HG02970 (cell line): ENCODE measurements around the gene YIPF4.
A peak's percentile ranks its signal among the peaks of the same experiment; 100 is the strongest.
"Not testable (repeated sequence)": the region's sequence is repeated elsewhere in the genome, so short reads cannot be mapped to it uniquely, and the experiment has no call there.

ENCODE experiments used
- ATAC-seq: cut with Tn5 transposase; IDR thresholded peaks from one replicate; pipeline ENCODE4 v1.9.1; 2021; ENCODE audit warnings: mild to moderate bottlenecking, moderate library complexity, moderate number of reproducible peaks; ENCODE audit not compliant: unreplicated experiment, low FRiP score

The YIPF4 gene

DNA sequence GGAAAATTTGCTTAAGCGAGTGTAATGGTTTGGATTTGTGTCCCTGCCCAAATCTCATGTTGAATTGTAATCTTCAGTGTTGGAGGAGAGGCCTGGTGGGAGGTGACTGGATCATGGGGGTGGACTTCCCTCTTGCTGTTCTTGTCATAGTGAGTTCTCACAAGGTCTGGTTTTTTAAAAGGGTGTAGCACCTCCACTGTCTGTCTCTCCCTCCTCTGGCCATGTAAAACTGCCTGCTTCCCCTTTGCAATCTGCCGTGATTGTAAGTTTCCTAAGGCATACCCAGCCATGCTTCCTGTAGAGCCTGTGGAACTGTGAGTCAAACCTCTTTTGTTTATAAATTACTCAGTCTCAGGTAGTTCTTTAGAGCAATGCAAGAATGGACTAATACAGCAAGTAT, 6.6 kb downstream of the YIPF4 start:
- ATAC-seq = no peak

DNA sequence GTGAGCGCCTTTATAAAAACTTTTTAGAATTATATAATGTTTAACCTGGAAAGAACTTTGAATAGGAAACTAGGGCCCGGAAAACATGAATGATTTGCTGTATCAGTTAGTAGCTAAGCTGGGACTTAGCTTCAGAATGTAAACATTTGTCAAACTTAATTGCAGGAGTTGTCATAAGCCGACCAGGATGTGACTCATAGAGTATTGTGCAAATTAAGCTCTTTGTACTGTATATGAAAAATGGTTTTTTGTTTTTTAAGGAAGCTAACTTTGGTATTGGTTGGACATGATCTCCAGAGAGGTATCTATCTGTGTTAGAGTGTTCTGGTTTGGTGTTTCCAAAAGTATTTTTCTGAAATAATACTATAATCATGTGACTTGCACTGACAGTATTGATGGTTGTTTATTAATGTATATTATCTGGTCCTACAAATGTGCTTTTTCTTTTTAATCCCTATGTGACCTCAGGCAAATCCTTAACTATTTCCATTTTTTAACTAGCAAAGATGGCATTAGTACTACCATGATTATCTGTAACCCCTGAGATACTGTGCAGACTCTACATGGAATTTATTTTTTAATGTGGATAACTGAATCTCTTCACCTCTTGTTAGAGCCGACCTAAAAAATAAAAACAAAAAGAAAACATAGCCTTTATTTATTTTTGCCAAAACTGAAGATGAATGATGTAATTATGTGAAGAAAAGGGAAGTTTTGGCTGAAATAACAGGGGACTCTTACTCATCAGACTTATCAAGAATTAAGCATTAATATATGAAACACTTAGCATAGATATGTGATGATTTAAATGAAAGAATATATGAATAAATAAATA, 11.7 kb downstream of the YIPF4 start:
- no peak for ATAC-seq

DNA sequence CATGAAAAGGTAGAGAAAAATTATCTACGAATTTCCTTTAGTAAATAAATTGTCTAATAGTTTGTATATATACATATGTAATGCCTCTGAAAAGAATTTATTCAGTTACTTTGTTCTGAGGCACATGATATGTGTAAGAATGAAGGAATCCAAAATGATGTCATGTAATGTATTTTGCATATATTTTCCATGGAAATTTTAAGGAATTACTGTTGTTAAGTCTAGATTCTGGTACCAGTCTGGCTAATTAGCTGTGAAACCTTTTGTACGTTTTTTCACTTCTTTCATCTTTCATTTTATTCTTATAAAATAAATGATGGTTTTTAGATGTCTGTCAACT, 12.3 kb downstream of the YIPF4 start:
- ATAC-seq = no peak

DNA sequence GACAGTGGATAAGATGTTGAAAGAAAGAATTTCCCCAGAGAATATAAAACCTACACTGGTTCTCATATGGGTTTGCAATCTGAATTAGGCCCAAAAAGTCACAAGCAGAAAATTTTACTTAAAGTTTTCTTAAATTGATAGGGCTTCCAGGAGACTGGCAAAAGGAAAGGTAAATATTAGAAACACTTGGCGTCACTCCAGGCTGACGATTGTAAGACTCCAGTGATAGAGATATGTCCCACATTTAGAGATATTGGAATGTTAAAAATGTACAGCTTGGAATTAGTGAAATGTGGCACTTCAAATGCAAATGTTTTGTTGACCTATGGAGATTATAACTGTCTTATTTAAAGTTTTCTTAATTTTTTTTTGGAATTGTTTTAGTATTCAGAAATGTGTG, 14.0 kb downstream of the YIPF4 start:
- ATAC-seq = no peak

DNA sequence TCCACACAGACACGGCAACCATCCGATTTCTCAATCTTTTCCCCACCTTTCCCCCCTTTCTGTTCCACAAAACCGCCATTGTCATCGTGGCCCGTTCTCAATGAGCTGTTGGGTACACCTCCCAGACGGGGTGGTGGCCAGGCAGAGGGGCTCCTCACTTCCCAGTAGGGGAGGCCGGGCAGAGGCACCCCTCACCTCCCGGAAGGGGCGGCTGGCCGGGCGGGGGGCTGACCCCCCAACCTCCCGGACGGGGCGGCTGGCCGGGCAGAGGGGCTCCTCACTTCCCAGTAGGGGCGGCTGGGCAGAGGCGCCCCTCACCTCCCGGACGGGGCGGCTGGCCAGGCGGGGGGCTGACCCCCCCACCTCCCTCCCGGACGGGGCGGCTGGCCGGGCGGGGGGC, 15.8 kb downstream of the YIPF4 start:
- ATAC-seq = not testable (repeated sequence)

DNA sequence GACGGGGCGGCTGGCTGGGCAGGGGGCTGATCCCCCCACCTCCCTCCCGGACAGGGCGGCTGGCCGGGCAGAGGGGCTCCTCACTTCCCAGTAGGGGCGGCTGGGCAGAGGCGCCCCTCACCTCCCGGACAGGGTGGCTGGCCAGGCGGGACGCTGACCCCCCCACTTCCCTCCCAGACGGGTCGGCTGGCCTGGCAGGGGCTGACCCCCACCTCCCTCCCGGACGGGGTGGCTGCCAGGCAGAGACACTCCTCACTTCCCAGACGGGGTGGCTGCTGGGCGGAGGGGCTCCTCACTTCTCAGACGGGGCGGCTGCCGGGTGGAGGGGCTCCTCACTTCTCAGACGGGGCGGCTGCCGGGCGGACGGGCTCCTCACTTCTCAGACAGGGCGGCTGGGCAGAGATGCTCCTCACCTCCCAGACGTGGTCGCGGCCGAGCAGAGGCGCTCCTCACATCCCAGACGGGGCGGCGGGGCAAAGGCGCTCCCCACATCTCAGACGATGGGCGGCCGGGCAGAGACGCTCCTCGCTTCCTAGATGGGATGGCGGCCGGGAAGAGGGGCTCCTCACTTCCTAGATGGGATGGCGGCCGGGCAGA, 16.4 kb downstream of the YIPF4 start:
- ATAC-seq = not testable (repeated sequence)

DNA sequence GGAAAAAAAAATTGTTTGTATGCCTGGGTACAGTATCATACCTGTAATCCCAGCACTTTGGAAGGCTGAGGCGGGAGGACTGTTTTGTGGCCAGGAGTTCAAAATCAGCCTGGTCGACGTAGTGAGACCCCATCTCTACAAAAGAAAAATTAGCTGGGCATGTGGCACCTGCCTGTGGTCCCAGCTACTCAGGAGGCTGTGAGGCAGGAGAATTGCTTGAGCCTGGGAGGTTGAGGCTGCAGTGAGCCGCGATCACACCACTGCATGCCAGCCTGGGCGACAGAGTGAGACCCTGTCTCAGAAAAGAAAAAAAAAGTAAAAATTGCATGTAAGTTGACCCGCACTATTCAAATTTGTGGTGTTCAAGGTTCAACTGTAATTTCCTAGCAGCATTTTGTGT, 32.9 kb downstream of the YIPF4 start:
- no peak for ATAC-seq

DNA sequence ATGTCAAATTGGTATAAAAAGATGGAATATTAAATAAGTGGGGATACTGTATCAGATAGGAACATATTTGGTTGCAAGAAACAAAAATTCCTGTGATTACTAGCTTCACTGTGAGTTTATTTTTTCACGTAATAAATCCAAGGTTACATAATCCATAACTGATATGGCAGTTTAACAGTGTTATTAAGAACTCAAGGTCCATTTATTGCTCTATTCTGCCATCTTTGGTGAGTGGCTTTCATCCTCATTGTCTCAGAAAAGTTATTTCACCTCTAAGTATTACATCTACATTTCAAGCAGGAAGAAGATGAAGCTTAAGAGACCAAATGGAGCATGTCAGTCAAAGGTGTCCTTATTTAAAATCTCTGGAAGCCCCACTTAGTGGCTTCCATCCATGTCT, 37.2 kb downstream of the YIPF4 start:
- ATAC-seq = no peak

DNA sequence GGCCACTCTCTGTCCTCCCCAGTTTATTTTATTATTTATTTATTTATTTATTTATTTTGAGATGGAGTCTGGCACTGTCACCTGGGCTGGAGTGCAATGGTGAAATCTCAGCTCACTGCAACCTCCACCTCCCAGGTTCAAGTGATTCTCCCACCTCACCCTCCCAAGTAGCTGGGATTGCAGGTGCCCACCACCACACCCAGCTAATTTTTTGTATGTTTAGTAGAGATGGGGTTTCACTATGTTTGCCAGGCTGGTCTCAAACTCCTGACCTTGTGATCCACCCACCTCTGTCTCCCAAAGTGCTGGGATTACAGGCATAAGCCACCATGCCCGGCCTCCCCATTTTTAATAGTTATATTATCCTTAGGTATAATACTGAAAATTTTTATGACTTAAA, 51.0 kb downstream of the YIPF4 start:
- not testable (repeated sequence) for ATAC-seq

DNA sequence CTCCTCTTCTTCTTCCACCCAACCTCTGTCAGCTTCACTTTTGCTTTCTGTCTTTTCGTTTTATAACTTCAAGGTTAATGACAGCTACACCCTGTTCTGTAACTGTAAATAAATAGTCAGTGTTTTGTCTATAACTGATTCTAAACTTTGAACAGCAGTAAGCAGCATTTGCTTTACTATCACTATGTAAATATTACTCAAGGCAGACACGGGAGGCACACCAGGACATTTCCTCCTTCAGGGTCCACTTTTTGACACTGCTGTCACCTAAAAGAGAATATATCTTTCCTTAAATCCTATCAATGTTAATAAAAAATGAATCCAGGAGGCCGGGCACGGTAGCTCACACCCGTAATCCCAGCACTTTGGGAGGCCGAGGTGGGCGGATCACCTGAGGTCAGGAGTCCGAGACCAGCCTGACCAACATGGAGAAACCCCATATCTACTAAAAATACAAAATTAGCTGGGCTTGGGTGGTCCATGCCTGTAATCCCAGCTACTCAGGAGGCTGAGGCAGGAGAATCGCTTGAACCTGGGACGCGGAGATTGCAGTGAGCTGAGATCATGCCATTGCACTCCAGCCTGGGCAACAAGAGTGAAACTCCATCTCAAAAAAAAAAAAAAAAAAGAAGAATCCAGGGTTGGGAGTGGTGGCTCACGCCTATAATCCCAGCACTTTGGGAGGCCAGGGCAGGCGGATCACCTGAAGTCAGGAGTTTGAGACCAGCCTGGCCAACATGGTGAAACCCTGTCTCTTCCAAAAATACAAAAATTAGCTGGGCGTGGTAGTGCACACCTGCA, 51.7 kb downstream of the YIPF4 start:
- ATAC-seq = not testable (repeated sequence)

DNA sequence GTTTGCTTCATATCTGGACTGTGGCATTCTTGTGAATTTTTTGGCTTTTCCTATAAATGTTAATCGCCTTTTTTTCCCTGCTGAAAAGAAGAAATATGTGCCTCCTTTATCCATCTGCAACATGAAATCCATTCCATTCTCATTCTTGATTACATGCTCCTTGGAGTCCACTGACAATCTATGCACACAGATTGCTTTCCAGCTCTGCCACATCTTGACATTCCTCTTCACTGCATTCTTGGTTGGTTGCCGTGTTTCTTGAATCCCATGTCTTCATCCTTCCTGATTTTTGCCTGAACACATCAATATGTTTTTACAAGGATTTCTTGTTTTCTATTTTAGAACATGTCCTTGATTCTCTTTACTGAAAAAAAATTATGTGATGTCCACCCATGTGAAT, 52.4 kb downstream of the YIPF4 start:
- no peak for ATAC-seq

DNA sequence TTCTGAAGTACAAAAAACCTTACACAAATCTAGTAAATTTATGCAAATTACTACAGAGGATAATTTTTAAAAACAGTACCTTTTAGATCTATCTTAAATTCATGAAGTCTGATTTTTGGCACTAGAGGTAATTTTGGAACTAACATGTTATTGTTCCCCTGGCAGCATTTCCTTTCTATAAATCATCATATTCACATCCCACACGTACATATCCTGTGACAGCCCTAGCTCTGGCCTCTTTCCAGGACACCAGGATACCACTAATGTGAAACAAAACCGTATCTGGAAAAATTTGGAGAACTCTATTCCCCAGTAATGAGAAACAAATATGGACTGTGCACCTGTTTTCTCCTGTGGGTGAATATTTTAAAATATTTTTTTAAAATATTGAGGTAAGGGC, 65.1 kb downstream of the YIPF4 start:
- ATAC-seq = no peak

DNA sequence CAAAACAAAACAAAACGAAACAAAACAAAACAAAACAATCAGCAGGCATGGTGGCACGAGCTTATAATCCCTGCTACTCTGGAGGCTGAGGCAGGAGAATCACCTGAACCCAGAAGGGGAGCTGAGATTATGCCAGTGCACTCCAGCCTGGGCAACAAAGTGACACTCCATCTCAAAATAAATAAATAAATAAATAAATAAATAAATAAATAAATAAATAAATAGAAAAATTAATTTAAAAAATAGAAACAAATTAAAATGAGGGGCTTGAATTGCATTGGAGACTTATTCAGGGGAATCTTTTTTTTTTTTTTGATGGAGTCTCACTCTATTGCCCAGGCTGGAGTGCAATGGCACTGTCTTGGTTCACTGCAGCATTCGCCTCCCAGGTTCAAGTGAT, 73.1 kb downstream of the YIPF4 start:
- not testable (repeated sequence) for ATAC-seq

DNA sequence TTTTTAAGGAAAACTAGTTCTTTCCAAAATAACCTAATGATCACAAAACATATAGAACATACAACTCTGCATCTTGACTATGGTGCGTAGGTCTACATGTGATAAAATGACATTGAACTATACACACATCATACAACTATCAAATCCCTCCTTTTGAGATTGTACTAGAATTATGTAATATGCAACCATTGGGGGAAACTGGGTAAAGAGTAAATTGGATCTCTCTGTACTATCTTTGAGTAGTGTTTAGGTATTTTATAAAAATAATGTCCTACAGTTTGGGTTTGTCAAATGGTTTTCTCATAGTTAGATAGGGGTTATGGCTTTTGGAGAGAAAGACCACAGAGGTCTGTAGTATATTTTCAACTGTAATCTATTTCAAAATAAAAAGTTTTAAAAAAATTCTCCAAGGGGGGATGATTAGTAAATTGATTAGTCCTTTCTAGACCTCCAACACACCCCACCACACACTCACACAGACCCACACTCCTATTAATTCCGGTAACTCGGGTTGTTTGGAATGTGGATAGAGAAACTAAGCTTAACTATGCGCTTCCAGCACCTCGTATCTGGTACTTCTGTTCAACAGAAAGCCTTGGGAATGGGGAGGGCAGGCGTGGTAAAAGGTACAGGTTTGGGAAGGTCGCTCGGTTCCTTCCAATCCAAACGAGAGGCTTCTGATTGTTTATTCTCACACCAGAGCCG, 78.4 kb downstream of the YIPF4 start:
- ATAC-seq = no peak

DNA sequence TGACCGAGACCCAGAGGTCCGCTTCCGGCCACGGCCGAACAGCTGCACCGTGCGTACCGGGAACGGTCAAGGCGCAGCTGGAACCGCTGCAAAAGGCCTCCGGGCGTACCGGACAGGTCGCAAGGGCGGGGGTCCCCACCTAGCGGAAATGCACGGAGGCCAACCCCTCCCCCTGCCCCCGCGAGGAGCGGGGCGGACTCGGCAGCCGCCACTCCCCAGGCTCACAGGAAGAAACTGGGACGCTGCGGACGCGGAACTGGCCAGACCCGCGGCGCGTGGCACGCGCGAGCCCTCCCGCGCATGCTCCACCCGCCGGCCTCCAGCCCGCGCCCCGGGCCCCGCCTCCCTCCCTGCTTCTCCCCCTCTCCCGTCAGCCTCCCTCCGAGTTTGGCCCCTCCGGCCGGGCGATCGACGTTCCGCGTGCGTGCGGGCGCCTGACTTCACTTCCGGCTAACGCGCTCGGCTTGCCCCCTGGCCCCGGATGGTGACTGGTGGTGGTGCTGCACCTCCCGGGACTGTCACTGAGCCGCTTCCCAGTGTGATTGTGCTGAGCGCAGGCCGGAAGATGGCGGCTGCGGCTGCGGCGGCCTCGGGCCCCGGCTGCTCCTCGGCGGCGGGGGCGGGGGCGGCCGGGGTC, 79.1 kb downstream of the YIPF4 start, which contains the start of gene BIRC6:
Gene BIRC6, plus strand, starts transcription at position 343 of the 637 bp plus-strand sequence. Its CDS starts 139 bp downstream, at position 482.
- peak; percentile 90 for ATAC-seq

DNA sequence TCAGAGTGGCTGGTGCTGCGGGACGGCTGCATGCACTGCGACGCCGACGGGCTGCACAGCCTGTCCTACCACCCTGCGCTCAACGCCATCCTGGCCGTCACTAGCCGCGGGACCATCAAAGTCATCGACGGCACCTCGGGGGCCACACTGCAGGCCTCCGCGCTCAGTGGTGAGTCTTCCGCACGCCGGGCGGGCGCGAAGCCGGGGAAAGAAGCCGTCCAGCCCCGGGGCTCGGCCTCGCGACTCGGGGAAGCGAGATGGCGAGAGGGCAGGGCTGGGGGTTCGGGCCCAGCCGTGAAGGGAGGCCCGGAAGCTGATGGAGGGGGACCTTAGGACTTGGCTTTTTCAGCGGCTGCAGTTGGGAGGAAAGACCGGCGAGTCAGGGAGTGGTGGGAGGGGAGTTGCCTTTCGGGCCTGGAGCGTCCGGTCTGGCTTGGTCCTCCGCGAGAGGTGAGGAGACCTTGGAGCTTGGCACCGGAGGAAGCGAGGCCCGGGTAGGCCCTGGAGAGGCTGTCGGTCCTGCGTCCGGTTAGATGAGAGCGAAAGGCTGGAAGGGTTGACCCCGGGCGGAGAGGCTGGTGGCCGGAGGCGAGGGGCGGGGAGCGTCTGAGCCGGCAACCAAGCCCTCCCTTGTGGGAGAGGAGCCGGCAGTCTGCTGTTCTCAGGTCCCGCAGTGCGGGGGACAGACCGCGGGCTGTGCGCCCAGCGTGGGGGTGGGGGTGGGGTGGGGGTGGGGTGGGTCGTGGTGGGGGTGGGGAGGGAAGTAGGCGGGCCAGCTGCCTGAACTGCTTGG, 79.8 kb downstream of the YIPF4 start:
- ATAC-seq = peak; percentile 3

DNA sequence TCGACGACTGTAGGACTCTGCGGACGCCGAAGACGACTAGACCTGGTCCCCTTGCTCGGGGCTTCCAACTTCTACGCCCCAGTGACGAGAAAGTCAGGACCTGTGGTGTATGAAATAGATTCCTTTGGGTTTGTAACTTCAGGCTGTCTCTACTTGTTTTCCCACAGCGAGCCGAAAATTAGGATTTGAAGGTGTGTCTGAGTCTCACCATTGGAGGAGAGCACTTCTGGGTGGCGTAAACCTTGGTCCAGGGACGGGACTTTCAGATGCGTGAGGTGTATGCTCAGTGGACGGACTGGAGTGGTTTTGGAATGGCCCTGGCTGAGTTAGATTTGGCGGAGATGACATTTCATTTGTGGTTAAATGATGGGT, 80.4 kb downstream of the YIPF4 start:
- ATAC-seq = no peak

DNA sequence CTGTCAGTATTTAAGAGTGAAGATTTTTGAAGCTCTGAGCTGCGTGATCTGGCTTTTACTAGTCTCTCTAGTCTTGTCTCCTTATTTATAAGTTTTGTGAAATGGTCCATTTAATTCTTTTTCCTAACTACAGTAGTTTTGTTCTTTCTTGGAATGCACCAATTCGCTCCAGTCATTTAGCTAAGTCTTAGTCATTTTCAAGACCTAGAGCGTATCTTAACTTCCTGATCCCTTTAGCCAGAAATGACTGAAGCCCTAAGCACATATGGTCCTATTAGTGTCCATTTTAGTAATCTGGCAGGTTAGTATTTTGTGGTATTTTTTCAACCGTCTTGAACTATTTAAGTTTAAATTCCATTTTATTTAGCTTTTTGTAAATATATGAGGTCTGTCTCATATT, 82.7 kb downstream of the YIPF4 start:
- no peak for ATAC-seq

DNA sequence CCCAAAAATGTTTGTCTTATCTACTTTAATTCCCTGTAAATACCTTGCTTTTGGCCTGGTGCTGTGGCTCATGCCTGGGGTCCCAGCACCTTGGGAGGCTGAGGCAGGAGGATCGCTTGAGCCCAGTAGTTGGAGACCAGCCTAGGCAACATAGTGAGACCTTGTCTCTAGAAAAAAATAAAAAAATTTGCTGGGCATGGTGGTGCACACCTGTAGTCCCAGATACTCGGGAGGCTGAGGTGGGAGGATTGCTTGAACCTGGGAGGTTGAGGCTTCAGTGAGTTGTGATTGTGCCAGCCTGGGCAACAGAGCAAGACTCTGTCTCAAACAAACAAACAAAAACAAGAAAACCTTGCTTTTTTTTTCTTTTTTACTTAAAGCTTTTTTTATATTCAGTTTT, 85.3 kb downstream of the YIPF4 start:
- ATAC-seq = not testable (repeated sequence)

DNA sequence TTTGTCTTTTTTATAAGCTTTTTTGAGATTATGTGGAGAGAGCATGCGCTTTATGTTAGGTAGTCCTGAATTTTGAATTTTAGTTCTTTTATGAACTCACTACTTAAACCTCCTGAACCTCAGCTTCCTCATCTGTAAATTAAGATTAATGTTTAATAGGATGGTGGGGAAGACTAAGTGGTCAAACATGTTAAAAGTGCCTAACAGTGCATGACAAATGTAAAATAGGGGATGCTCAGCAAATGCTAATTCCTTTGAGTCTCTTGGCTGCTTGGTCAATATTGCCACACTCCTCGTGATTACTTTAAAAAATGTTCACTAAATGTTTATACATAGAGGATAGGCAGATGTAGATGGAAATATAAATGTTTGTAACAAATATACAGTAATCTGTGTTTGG, 85.9 kb downstream of the YIPF4 start:
- no peak for ATAC-seq
